WTC11 (cell line): ENCODE data around the gene UGT8. TPM values are rescaled to one million over a fixed set of nuclear protein-coding genes. Genes with fewer than 3 reads are reported as not detected.
A peak's percentile ranks its signal among the peaks of the same experiment; 100 is the strongest.

ENCODE experiments used
- ATAC-seq: fragments of 200-7000 bp; cut with Tn5 transposase; 2 replicates; pipeline ENCODE4 v1.10.0; 2021; ENCODE audit warnings: mild to moderate bottlenecking, moderate library complexity
- CTCF ChIA-PET: fragments of 300-600 bp; sonication (Branson Sonifier 250); formaldehyde crosslinking; loops from one replicate; lab custom pipeline; 2021; ENCODE audit warnings: antibody characterized with exemption; lab: Charles Lee
- POLR2A ChIA-PET: fragments of 350-600 bp; sonication (Branson Sonifier 250); formaldehyde crosslinking; loops from one replicate; lab custom pipeline; 2021; ENCODE audit warnings: antibody characterized with exemption; lab: Charles Lee
- DNase-seq: peaks from one replicate; pipeline ENCODE4 v3.0.0; 2021; ENCODE audit warnings: low spot score
- H3K27ac Mint-ChIP-seq: 2 replicates; pipeline ENCODE4 v1.8.0; 2021; ENCODE audit warnings: mixed read lengths
- H3K27me3 Mint-ChIP-seq: 2 replicates; pipeline ENCODE4 v1.8.0; 2021; ENCODE audit warnings: low read depth, mild to moderate bottlenecking, moderate library complexity, mixed read lengths
- H3K36me3 Mint-ChIP-seq: 2 replicates; pipeline ENCODE4 v1.8.0; 2021; ENCODE audit warnings: mixed read lengths
- H3K4me1 Mint-ChIP-seq: 2 replicates; pipeline ENCODE4 v1.8.0; 2022; ENCODE audit warnings: mixed read lengths
- H3K4me3 Mint-ChIP-seq: 2 replicates; pipeline ENCODE4 v1.8.0; 2021; ENCODE audit warnings: mild to moderate bottlenecking, moderate library complexity, mixed read lengths
- H3K9me3 Mint-ChIP-seq: 2 replicates; pipeline ENCODE4 v1.8.0; 2021; ENCODE audit warnings: mixed read lengths
- ATF1 ChIP-seq: sonication (generic); formaldehyde crosslinking; IDR thresholded peaks from 2 replicates; pipeline ENCODE4 v1.8.1; 2023; ENCODE audit warnings: mild to moderate bottlenecking, moderate library complexity, missing genetic modification reagents
- ETV6 ChIP-seq: sonication (generic); formaldehyde crosslinking; IDR thresholded peaks from 2 replicates; pipeline ENCODE4 v1.8.1; 2022; ENCODE audit warnings: mild to moderate bottlenecking, missing genetic modification reagents
- IRF2 ChIP-seq: sonication (generic); formaldehyde crosslinking; IDR thresholded peaks from 2 replicates; pipeline ENCODE4 v1.8.0; 2022; ENCODE audit warnings: low read depth, missing genetic modification reagents, borderline replicate concordance
- KAT7 ChIP-seq: sonication (generic); formaldehyde crosslinking; IDR thresholded peaks from 2 replicates; pipeline ENCODE4 v1.8.1; 2023; ENCODE audit warnings: missing genetic modification reagents, mild to moderate bottlenecking, borderline replicate concordance
- NR2C2 ChIP-seq: sonication (generic); formaldehyde crosslinking; IDR thresholded peaks from 2 replicates; pipeline ENCODE4 v1.8.0; 2022; ENCODE audit warnings: mild to moderate bottlenecking, missing genetic modification reagents
- NR3C1 ChIP-seq: sonication (generic); formaldehyde crosslinking; conservative IDR thresholded peaks from 2 replicates; pipeline ENCODE4 v1.8.1; 2023; ENCODE audit warnings: low read depth, mild to moderate bottlenecking, missing genetic modification reagents
- PRRX2 ChIP-seq: fragments of 250-450 bp; sonication (Bioruptor Pico); IDR thresholded peaks from 2 replicates; pipeline ENCODE4 v1.8.0; 2021; ENCODE audit warnings: mild to moderate bottlenecking
- TEAD1 ChIP-seq: sonication (generic); formaldehyde crosslinking; IDR thresholded peaks from 2 replicates; pipeline ENCODE4 v1.8.0; 2022; ENCODE audit warnings: mild to moderate bottlenecking, missing genetic modification reagents
- ZNF121 ChIP-seq: sonication (generic); formaldehyde crosslinking; IDR thresholded peaks from 2 replicates; pipeline ENCODE4 v1.8.0; 2023; ENCODE audit warnings: missing genetic modification reagents
- ZNF263 ChIP-seq: sonication (generic); formaldehyde crosslinking; IDR thresholded peaks from 2 replicates; pipeline ENCODE4 v1.8.1; 2022; ENCODE audit warnings: low read depth, mild to moderate bottlenecking, moderate library complexity, missing genetic modification reagents
- total RNA-seq: library from RNA; stranded (reverse); gene quantifications from 3 replicates; pipeline ENCODE4 v1.2.3, GENCODE V29; 2021
- TF ChIP-seq, protein P1 (sequence below): sonication (generic); formaldehyde crosslinking; IDR thresholded peaks from 2 replicates; pipeline ENCODE4 v1.8.0; 2023; ENCODE audit warnings: missing genetic modification reagents
- TF ChIP-seq, protein P2 (sequence below): sonication (generic); formaldehyde crosslinking; IDR thresholded peaks from 2 replicates; pipeline ENCODE4 v1.8.0; 2022; ENCODE audit warnings: missing genetic modification reagents
- TF ChIP-seq, protein P3 (sequence below): sonication (generic); formaldehyde crosslinking; IDR thresholded peaks from 2 replicates; pipeline ENCODE4 v1.8.1; 2023; ENCODE audit warnings: mild to moderate bottlenecking, missing genetic modification reagents, borderline replicate concordance
- TF ChIP-seq, protein P4 (sequence below): fragments of 250-450 bp; sonication (Bioruptor Pico); IDR thresholded peaks from 2 replicates; pipeline ENCODE4 v2.1.2; 2022; ENCODE audit warnings: mild to moderate bottlenecking, moderate library complexity
- TF ChIP-seq, protein P5 (sequence below): sonication (generic); formaldehyde crosslinking; IDR thresholded peaks from 2 replicates; pipeline ENCODE4 v1.8.1; 2023; ENCODE audit warnings: mild to moderate bottlenecking, missing genetic modification reagents, moderate library complexity
- TF ChIP-seq, protein P6 (sequence below): fragments of 250-450 bp; sonication (Bioruptor Pico); conservative IDR thresholded peaks from 2 replicates; pipeline ENCODE4 v1.9.0; 2021; ENCODE audit warnings: mild to moderate bottlenecking
- TF ChIP-seq, protein P7 (sequence below): sonication (generic); formaldehyde crosslinking; IDR thresholded peaks from 2 replicates; pipeline ENCODE4 v1.8.1; 2022; ENCODE audit warnings: low read depth, mild to moderate bottlenecking, moderate library complexity, missing genetic modification reagents, borderline replicate concordance

Gene UGT8
- total RNA-seq, 1 experiment from 2014 or later, result 30.8 TPM

DNA sequence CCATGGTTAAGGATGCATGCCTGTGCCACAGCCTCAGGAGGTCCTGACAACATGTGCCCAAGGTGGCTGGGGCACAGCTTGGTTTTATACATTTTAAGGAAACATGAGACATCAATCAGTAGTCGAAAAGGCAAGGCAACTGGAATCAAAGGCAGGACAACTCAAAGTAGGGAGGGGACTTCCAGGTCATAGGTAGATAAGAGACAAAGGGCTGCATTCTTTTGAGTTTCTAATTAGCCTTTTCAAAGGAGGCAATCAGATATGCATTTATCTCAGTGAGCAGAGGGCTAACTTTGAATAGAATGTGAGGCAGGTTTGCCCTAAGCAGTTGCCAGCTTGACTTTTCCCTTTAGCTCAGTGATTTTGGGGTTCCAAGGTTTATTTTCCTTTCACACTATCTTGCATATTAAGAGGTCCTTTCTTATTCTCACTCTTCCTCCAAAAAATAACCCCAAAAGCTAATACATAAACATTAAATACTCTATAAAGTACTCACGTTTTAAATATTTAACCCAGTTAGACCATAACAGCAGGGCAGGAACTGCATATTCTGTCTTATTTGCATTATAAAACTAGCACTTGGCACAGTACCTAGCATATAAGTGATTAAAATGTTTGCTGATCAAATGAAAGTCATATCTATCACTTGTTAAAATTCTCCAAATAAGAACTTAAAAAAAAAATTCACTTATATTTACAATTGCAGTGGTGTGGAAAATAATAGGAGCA, 36.3 kb upstream of the UGT8 start:
- H3K36me3 Mint-ChIP-seq, result peaks cover 43% of the 10 kb centered on the region
- H3K4me1 Mint-ChIP-seq, result peaks cover 41% of the 10 kb centered on the region
- no peak for DNase-seq
- no peak for TF ChIP-seq ATF1
- TF ChIP-seq ZNF121 (CRISPR knock-in tag), result no peak
- 0 out of 2 replicates have a peak, but pooled peaks have one; percentile 44 for TF ChIP-seq ETV6 (CRISPR knock-in tag)
- no peak for TF ChIP-seq PRRX2 (CRISPR knock-in tag)
- TF ChIP-seq NR2C2 (CRISPR knock-in tag), result no peak
- TF ChIP-seq, protein P1, sequence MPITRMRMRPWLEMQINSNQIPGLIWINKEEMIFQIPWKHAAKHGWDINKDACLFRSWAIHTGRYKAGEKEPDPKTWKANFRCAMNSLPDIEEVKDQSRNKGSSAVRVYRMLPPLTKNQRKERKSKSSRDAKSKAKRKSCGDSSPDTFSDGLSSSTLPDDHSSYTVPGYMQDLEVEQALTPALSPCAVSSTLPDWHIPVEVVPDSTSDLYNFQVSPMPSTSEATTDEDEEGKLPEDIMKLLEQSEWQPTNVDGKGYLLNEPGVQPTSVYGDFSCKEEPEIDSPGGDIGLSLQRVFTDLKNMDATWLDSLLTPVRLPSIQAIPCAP (CRISPR knock-in tag), result no peak
- TF ChIP-seq, protein P2, sequence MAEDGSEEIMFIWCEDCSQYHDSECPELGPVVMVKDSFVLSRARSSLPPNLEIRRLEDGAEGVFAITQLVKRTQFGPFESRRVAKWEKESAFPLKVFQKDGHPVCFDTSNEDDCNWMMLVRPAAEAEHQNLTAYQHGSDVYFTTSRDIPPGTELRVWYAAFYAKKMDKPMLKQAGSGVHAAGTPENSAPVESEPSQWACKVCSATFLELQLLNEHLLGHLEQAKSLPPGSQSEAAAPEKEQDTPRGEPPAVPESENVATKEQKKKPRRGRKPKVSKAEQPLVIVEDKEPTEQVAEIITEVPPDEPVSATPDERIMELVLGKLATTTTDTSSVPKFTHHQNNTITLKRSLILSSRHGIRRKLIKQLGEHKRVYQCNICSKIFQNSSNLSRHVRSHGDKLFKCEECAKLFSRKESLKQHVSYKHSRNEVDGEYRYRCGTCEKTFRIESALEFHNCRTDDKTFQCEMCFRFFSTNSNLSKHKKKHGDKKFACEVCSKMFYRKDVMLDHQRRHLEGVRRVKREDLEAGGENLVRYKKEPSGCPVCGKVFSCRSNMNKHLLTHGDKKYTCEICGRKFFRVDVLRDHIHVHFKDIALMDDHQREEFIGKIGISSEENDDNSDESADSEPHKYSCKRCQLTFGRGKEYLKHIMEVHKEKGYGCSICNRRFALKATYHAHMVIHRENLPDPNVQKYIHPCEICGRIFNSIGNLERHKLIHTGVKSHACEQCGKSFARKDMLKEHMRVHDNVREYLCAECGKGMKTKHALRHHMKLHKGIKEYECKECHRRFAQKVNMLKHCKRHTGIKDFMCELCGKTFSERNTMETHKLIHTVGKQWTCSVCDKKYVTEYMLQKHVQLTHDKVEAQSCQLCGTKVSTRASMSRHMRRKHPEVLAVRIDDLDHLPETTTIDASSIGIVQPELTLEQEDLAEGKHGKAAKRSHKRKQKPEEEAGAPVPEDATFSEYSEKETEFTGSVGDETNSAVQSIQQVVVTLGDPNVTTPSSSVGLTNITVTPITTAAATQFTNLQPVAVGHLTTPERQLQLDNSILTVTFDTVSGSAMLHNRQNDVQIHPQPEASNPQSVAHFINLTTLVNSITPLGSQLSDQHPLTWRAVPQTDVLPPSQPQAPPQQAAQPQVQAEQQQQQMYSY (CRISPR knock-in tag), result no peak
- TF ChIP-seq, protein P3, sequence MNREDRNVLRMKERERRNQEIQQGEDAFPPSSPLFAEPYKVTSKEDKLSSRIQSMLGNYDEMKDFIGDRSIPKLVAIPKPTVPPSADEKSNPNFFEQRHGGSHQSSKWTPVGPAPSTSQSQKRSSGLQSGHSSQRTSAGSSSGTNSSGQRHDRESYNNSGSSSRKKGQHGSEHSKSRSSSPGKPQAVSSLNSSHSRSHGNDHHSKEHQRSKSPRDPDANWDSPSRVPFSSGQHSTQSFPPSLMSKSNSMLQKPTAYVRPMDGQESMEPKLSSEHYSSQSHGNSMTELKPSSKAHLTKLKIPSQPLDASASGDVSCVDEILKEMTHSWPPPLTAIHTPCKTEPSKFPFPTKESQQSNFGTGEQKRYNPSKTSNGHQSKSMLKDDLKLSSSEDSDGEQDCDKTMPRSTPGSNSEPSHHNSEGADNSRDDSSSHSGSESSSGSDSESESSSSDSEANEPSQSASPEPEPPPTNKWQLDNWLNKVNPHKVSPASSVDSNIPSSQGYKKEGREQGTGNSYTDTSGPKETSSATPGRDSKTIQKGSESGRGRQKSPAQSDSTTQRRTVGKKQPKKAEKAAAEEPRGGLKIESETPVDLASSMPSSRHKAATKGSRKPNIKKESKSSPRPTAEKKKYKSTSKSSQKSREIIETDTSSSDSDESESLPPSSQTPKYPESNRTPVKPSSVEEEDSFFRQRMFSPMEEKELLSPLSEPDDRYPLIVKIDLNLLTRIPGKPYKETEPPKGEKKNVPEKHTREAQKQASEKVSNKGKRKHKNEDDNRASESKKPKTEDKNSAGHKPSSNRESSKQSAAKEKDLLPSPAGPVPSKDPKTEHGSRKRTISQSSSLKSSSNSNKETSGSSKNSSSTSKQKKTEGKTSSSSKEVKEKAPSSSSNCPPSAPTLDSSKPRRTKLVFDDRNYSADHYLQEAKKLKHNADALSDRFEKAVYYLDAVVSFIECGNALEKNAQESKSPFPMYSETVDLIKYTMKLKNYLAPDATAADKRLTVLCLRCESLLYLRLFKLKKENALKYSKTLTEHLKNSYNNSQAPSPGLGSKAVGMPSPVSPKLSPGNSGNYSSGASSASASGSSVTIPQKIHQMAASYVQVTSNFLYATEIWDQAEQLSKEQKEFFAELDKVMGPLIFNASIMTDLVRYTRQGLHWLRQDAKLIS (CRISPR knock-in tag), result no peak
- TF ChIP-seq TEAD1 (CRISPR knock-in tag), result peak; percentile 23; the same call in 1 of the 2 replicates
- TF ChIP-seq, protein P4, sequence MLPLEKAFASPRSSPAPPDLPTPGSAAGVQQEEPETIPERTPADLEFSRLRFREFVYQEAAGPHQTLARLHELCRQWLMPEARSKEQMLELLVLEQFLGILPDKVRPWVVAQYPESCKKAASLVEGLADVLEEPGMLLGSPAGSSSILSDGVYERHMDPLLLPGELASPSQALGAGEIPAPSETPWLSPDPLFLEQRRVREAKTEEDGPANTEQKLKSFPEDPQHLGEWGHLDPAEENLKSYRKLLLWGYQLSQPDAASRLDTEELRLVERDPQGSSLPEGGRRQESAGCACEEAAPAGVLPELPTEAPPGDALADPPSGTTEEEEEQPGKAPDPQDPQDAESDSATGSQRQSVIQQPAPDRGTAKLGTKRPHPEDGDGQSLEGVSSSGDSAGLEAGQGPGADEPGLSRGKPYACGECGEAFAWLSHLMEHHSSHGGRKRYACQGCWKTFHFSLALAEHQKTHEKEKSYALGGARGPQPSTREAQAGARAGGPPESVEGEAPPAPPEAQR (CRISPR knock-in tag), result no peak
- TF ChIP-seq NR3C1 (CRISPR knock-in tag), result no peak
- no peak for TF ChIP-seq ZNF263
- H3K9me3 Mint-ChIP-seq, result peaks cover 36% of the 10 kb centered on the region
- H3K27ac Mint-ChIP-seq, result peak overlapping the region; percentile 97
- POLR2A ChIA-PET, result no interaction called here
- no peaks in the 10 kb centered on the region; the same call in 1 of the 2 replicates for H3K27me3 Mint-ChIP-seq
- CTCF ChIA-PET, result interaction anchor here (2.1 kb wide), 1 partner anchor 145 kb away, joined by 5 read pairs; no protein-coding TSS in a partner anchor
- ATAC-seq, result peak; percentile 73
- H3K4me3 Mint-ChIP-seq, result peak overlapping the region; percentile 29; the same call in 1 of the 2 replicates

DNA sequence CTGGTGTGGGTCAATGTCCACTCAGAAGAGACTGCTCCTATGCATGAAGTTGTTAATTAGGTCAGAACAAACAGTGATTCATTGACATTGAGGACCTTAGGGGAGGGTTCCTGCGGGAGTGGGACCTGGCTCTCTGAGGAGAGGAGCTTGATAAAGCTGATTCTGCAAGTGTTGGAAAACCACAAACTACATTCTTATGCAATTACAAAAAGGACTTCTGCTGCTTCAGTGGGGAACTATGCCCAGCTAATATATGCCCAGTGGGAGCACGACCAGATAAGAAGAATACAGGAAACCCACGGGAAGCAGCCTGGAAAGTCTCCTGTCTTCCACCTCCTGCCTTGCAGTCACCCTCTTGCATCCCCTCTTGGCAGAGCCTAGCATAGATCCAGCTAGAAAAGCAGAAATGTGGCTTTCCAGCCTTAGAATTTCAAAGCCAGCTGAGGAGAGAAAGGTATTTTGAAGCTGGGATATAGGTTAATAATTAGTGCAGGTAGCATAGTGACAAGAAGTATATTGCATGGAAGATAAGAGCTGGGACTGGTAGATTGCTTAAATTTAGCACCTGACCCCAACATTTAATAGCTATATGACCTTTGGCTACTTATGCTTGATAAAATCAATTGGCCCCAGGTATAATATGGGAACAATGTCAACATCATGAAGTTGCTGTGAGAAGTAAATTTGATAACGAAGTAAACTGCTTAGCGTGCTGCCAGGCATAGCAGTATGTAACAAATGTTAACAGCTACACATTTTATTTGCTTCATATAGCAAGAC, 34.9 kb upstream of the UGT8 start:
- CTCF ChIA-PET, result interaction anchor here (0.6 to 2.1 kb wide), 4 partner anchors 27 to 147 kb away, joined by 3 to 5 read pairs (median 4); no protein-coding TSS in a partner anchor
- POLR2A ChIA-PET, result no interaction called here
- DNase-seq (no peak), ATAC-seq (peak; percentile 67)
- Mint-ChIP-seq H3K4me3 (no peak overlapping the region), H3K9me3 (peaks cover 27% of the 10 kb centered on the region), H3K4me1 (peaks cover 41% of the 10 kb centered on the region), H3K27me3 (no peaks in the 10 kb centered on the region), H3K27ac (peak overlapping the region; percentile 18; the same call in 1 of the 2 replicates), H3K36me3 (peaks cover 33% of the 10 kb centered on the region)
- TF ChIP-seq TEAD1 (CRISPR knock-in tag) (no peak), KAT7 (no peak), IRF2 (CRISPR knock-in tag) (no peak)
- TF ChIP-seq, protein P5, sequence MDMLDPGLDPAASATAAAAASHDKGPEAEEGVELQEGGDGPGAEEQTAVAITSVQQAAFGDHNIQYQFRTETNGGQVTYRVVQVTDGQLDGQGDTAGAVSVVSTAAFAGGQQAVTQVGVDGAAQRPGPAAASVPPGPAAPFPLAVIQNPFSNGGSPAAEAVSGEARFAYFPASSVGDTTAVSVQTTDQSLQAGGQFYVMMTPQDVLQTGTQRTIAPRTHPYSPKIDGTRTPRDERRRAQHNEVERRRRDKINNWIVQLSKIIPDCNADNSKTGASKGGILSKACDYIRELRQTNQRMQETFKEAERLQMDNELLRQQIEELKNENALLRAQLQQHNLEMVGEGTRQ (CRISPR knock-in tag), result no peak
- TF ChIP-seq, protein P6, sequence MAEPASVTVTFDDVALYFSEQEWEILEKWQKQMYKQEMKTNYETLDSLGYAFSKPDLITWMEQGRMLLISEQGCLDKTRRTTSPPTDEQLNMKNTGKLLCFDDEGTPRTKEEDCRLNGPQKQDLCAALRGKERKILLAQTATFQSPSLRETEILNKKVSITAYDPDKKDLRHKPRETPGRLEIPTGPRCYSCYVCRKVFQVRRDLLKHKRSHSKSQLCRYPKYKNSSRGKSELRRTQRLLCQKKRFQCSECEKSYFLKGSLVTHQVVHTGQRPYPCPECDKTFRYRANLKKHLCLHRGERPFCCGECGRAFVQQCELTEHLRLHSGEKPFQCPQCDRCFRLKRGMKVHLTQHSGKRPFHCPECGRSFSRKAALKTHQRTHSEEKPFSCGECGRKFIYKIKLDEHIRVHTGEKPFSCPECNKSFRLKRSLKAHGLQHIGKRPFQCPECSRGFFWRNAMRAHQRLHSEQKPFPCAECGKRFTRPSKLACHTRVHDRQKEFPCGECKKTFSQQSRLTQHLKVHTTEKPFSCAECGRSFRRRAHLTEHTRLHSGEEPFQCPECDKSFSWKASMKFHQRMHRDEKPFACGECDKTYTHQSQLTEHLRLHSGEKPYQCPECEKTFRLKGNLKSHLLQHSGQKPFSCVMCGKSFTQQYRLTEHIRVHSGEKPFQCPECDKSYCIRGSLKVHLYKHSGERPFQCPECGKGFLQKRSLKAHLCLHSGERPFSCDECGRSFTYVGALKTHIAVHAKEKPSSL (CRISPR knock-in tag), result no peak
- TF ChIP-seq, protein P7, sequence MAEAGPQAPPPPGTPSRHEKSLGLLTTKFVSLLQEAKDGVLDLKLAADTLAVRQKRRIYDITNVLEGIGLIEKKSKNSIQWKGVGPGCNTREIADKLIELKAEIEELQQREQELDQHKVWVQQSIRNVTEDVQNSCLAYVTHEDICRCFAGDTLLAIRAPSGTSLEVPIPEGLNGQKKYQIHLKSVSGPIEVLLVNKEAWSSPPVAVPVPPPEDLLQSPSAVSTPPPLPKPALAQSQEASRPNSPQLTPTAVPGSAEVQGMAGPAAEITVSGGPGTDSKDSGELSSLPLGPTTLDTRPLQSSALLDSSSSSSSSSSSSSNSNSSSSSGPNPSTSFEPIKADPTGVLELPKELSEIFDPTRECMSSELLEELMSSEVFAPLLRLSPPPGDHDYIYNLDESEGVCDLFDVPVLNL (CRISPR knock-in tag), result no peak
